GM19238 (cell line): ENCODE data around the gene BANF2.
"Not testable (repeated sequence)": the region's sequence is repeated elsewhere in the genome, so short reads cannot be mapped to it uniquely, and the experiment has no call there.

Experiments used
- DNase-seq: peaks from one replicate; pipeline ENCODE4 v3.0.0; 2011; ENCODE audit warnings: low spot score; ENCODE audit not compliant: insufficient read length

The BANF2 gene

GRCh38 chr20:17699931-17700351 lies at the start of gene BANF2:
BANF2 (plus strand) TSS chr20:17699966; CDS start chr20:17725026, 25,060 bp downstream.
- DNase-seq: no peak

GRCh38 chr20:17650301-17651128 lies 49.3 kb upstream of the BANF2 start:
- DNase-seq: no peak

GRCh38 chr20:17651129-17651759 lies 48.5 kb upstream of the BANF2 start:
- no peak for DNase-seq

GRCh38 chr20:17651760-17652388 lies 47.9 kb upstream of the BANF2 start:
- no peak for DNase-seq

DNA sequence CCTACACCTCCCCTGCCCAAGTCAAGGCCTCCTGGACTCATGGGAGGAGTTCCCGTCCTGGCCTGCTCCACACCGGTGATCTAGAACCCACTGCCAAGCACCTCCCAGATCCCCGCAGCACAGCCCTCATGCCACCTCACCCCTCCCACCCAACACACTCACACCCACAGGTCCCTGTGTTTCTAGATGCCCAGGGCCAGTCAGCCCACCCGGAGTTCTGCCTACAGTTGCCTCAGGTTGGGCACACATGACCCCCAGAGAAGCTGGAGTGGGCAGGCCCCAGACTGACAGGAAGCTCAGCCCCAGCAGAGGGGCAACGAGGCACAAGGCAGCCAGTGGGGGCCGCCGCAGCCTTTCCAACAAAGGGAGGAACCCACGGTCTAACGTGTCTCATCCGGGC lies 47.4 kb upstream of the BANF2 start:
- no peak for DNase-seq

GRCh38 chr20:17653835-17654648 lies 45.7 kb upstream of the BANF2 start:
- DNase-seq: no peak

- no peak for DNase-seq
Measured at GRCh38 chr20:17654649-17655285, 45.0 kb upstream of the BANF2 start.

GRCh38 chr20:17655286-17655651 lies 44.5 kb upstream of the BANF2 start:
- no peak for DNase-seq

- no peak for DNase-seq
Measured at GRCh38 chr20:17655865-17656479, 43.8 kb upstream of the BANF2 start.

- DNase-seq: no peak
Measured at GRCh38 chr20:17657079-17657825, 42.5 kb upstream of the BANF2 start.

DNA sequence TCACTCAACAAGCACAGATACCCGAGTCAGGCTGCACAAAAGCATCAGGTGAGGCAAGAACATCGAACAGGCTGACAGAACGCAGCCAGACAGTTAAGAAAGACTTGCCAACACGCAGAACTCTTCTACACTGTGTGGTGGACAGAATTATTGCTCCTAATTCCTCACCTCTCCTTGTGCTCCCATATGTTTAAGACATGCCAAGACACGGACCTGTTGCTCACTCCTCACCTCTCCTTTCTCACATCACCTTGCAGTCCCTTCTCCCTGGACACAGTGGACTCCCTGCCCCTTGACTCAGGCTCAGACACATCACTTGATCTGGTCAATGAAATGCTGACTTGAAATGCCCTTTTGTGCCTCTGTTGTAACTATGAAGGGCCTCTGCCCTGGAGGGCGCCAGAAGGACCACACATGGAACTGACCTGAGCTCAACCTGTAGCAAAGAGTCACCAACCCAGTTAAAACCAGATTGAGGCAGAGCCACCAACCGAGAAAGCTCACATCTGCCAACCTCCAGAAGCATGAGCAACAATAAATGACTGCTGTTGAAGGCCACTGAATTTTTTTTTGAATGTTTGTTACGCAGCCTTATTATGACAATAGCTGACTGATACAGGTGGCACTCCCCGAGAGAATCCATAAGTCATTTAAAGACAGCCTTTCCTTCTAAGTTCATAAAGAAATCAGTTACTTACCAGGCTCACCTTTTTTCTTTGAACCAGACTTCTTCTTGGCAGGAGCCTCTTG lies 41.7 kb upstream of the BANF2 start:
- DNase-seq: no peak

- no peak for DNase-seq
Measured at GRCh38 chr20:17658648-17658993, 41.1 kb upstream of the BANF2 start.

- DNase-seq: not testable (repeated sequence)
Measured at GRCh38 chr20:17659344-17659743, 40.4 kb upstream of the BANF2 start.

GRCh38 chr20:17659801-17660200 lies 40.0 kb upstream of the BANF2 start:
- DNase-seq: no peak

GRCh38 chr20:17660667-17661066 lies 39.1 kb upstream of the BANF2 start:
- DNase-seq: no peak

DNA sequence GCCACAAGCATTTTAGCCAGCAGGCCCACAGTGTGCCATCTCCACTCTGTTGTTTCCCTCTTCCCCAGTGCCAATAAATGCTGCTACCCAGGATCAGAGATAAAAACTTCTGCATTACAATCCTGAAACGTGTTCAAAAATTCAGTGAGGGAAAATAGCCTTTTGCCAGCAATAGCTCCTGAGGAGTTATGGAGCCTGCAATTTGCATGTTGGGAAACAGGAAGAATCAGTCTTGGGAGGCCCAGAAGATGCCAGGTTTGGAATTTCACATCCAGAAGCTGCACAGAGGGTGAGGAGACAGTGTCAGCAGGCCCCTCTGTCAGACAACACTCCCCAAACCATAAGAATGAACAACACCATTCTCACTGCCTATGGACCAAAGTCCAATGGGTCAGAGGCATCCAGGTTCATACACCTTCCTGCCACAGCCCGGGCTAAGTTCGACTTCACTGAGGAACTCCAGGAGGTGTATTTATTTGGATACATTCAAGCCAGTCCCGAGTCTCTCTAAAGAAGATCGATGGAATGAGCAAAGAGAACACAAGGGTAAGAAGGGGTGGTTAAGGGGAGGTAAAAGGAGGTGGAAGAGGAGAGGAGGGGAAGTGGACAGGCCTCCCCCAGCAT lies 38.5 kb upstream of the BANF2 start:
- DNase-seq: no peak

DNA sequence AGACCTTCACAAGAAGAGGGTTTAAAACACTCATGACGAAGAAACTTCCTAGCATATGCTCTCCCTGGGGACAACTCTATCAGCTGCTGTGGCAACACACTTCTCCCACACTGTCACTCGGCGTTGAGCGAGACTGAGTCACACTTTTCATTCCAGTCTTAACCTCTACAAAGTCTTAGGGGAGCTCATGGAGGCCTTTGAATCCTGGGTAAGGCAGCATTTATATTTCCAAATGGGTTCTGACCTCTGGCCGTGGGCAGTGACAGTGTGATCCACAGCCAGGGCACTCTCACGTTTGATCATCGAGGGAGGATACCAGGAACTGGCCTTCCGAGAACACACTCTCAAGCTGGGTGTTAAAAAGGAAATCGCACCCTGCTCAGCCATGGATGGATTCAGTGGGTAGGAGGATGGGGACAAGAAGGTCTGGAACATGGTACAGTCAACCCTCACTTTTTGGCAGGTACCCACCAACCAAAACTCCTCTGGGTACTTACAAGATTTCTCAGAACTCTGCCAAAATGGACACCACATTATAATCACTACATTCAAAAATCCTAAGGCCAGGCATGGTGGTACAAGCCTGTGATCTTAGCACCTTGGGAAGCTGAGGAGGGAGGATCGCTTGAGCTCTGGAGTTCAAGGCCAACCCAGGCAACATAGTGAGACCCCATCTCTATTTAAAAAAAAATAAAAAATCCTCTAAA lies 37.3 kb upstream of the BANF2 start:
- no peak for DNase-seq

- DNase-seq: no peak
Measured at GRCh38 chr20:17663040-17663399, 36.7 kb upstream of the BANF2 start.
